Ascending aorta (tissue), 2 donors: ENCODE measurements around the gene ANKRD53. TPM values are rescaled to one million over a fixed set of nuclear protein-coding genes. Genes with fewer than 3 reads are reported as not detected.

Experiments used
- DNase-seq, 2 donors: peaks; one replicate each; pipeline ENCODE4 v3.0.0-alpha.2; 2019; ENCODE audit warnings: low spot score in 2 of 2
- H3K27ac ChIP-seq, 2 donors: fragments of 200-600 bp; sonication (generic); one replicate each; pipeline ENCODE4 v1.5.1; 2016 to 2017; ENCODE audit warnings: mild to moderate bottlenecking in 1 of 2
- H3K27me3 ChIP-seq: fragments of 200-600 bp; sonication (generic); one replicate; pipeline ENCODE4 v1.5.1; 2017
- H3K36me3 ChIP-seq, 2 donors: fragments of 200-600 bp; sonication (generic); one replicate each; pipeline ENCODE4 v1.5.1; 2016
- H3K4me1 ChIP-seq, 2 donors: fragments of 200-600 bp; sonication (generic); one replicate each; pipeline ENCODE4 v1.5.1; 2016 to 2017; ENCODE audit warnings: mild to moderate bottlenecking in 1 of 2
- H3K4me3 ChIP-seq, 2 donors: fragments of 200-600 bp; sonication (generic); one replicate each; pipeline ENCODE4 v1.5.1; 2016 to 2017; ENCODE audit warnings: mild to moderate bottlenecking in 1 of 2
- H3K9me3 ChIP-seq, 2 donors: fragments of 200-600 bp; sonication (generic); one replicate each; pipeline ENCODE4 v1.5.1; 2016
- CTCF ChIP-seq, 3 experiments: fragments of 200-600 bp in 2 of 3; fragments of 450-650 bp in 1 of 3; sonication (generic) in 2 of 3; IDR thresholded peaks; one replicate each; pipeline ENCODE4 v1.5.1; 2016 to 2019; ENCODE audit warnings: antibody characterized with exemption in 3 of 3, mild to moderate bottlenecking in 1 of 3, moderate library complexity in 1 of 3
- intact Hi-C: fragments of 100-400 bp; cut with DNase I; formaldehyde crosslinking; loops from one replicate; pipeline ENCODE4 v1.15.1; 2023
- total RNA-seq: library from RNA; depleted of rRNA; stranded (reverse); fragments of >200 nt; gene quantifications from one replicate; pipeline ENCODE4 v1.1.0, GENCODE V29; 2016

The ANKRD53 gene
- total RNA-seq, 1 donor from 2014 or later, result 1.4 TPM

- no peak for TF ChIP-seq CTCF (IDR thresholded peaks at IDR 0.05)
- intact Hi-C loops, result no loop called here
- no peaks in the 10 kb centered on the region for H3K27me3 ChIP-seq
- no peak overlapping the region for H3K4me3 ChIP-seq
- no peaks in the 10 kb centered on the region for H3K9me3 ChIP-seq
- H3K4me1 ChIP-seq, result peaks cover 0 to 3% of the 10 kb centered on the region in 2 donors
- H3K36me3 ChIP-seq, result peaks cover 22 to 67% of the 10 kb centered on the region in 2 donors
- H3K27ac ChIP-seq, result no peak overlapping the region
- peak in 1 of 2 donors; percentile 34 for DNase-seq
Measured at GRCh38 chr2:70987386-70987785, 9.0 kb downstream of the ANKRD53 start.

GRCh38 chr2:70988151-70988550 is 9.7 kb downstream of the ANKRD53 start:
- intact Hi-C loops, result no loop called here
- H3K27ac ChIP-seq, result peak overlapping the region; percentile 31 to 43

GRCh38 chr2:70988726-70989648 is 10.6 kb downstream of the ANKRD53 start:
- Histone ChIP-seq H3K27ac (peak overlapping the region in 1 of 2 donors; percentile 43), H3K4me1 (peaks cover 2 to 17% of the 10 kb centered on the region in 2 donors)
- TF ChIP-seq CTCF (IDR thresholded peaks at IDR 0.05), result no peak

More at GRCh38 chr2:70988151-70988550, 9.7 kb downstream of the ANKRD53 start:
- no peak for TF ChIP-seq CTCF (IDR thresholded peaks at IDR 0.05)
- H3K9me3 ChIP-seq, result no peaks in the 10 kb centered on the region
- peak in 1 of 2 donors; percentile 65 for DNase-seq
- no peak overlapping the region for H3K4me3 ChIP-seq
- peaks cover 2 to 8% of the 10 kb centered on the region in 2 donors for H3K4me1 ChIP-seq
- peaks cover 22 to 67% of the 10 kb centered on the region in 2 donors for H3K36me3 ChIP-seq
- no peaks in the 10 kb centered on the region for H3K27me3 ChIP-seq

GRCh38 chr2:70990216-70990615 is 11.8 kb downstream of the ANKRD53 start:
- Histone ChIP-seq H3K9me3 (no peaks in the 10 kb centered on the region), H3K4me3 (no peak overlapping the region), H3K36me3 (peaks cover 22 to 62% of the 10 kb centered on the region in 2 donors), H3K27ac (no peak overlapping the region), H3K27me3 (no peaks in the 10 kb centered on the region), H3K4me1 (peaks cover 2 to 18% of the 10 kb centered on the region in 2 donors)
- intact Hi-C loops, result loop anchor here (10.0 kb wide), 1 partner anchor 695 kb away; the partner anchor contains the start of gene SNRPG
- no peak for DNase-seq
- no peak for TF ChIP-seq CTCF (IDR thresholded peaks at IDR 0.05)

More at GRCh38 chr2:70988726-70989648, 10.6 kb downstream of the ANKRD53 start:
- intact Hi-C loops, result no loop called here
- H3K4me3 ChIP-seq, result no peak overlapping the region
- H3K27me3 ChIP-seq, result no peaks in the 10 kb centered on the region
- DNase-seq, result no peak
- H3K36me3 ChIP-seq, result peaks cover 22 to 62% of the 10 kb centered on the region in 2 donors
- H3K9me3 ChIP-seq, result no peaks in the 10 kb centered on the region

- H3K36me3 ChIP-seq, result peaks cover 22 to 53% of the 10 kb centered on the region in 2 donors
- no peak for TF ChIP-seq CTCF (IDR thresholded peaks at IDR 0.05)
- H3K4me1 ChIP-seq, result peaks cover 2 to 20% of the 10 kb centered on the region in 2 donors
- H3K27ac ChIP-seq, result no peak overlapping the region
- no peaks in the 10 kb centered on the region for H3K27me3 ChIP-seq
- H3K4me3 ChIP-seq, result no peak overlapping the region
- DNase-seq, result no peak
- no peaks in the 10 kb centered on the region for H3K9me3 ChIP-seq
- intact Hi-C loops, result loop anchor here (10.0 kb wide), 1 partner anchor 696 kb away; the partner anchor contains the start of gene SNRPG
Measured at GRCh38 chr2:70991142-70991541, 12.7 kb downstream of the ANKRD53 start.
